Measurements from ENCODE around the gene DIP2C. TPM values are rescaled to one million over a fixed set of nuclear protein-coding genes. Genes with fewer than 3 reads are reported as not detected.
"Not testable (repeated sequence)": the region's sequence is repeated elsewhere in the genome, so short reads cannot be mapped to it uniquely, and the experiment has no call there.

The DIP2C gene
- total RNA-seq, 2 experiments from 2014 or later = 0.70 to 0.76 TPM

GRCh38 chr10:482848-483247 lies 206.6 kb downstream of the DIP2C start:
- peaks cover 4% of the 10 kb centered on the region for H3K36me3 Mint-ChIP-seq (ENCODE audit: low read depth)
- CTCF ChIA-PET = no interaction called here

GRCh38 chr10:482051-482501 lies 207.4 kb downstream of the DIP2C start:
- Mint-ChIP-seq H3K27ac (no peak overlapping the region), H3K4me1 (peaks cover 10% of the 10 kb centered on the region), H3K9me3 (peaks cover 7% of the 10 kb centered on the region), H3K36me3 (ENCODE audit: low read depth) (peaks cover 7% of the 10 kb centered on the region), H3K27me3 (no peaks in the 10 kb centered on the region), H3K4me3 (no peak overlapping the region)
- no peak for DNase-seq
- CTCF ChIA-PET = no interaction called here
- POLR2A ChIA-PET = no interaction called here

More at GRCh38 chr10:482848-483247, 206.6 kb downstream of the DIP2C start:
- peaks cover 4% of the 10 kb centered on the region for H3K9me3 Mint-ChIP-seq
- no peaks in the 10 kb centered on the region for H3K27me3 Mint-ChIP-seq
- H3K27ac Mint-ChIP-seq = no peak overlapping the region
- POLR2A ChIA-PET = no interaction called here
- DNase-seq = no peak
- peaks cover 10% of the 10 kb centered on the region for H3K4me1 Mint-ChIP-seq
- no peak overlapping the region for H3K4me3 Mint-ChIP-seq

GRCh38 chr10:481628-482027 lies 207.8 kb downstream of the DIP2C start:
- no peak for DNase-seq
- H3K4me1 Mint-ChIP-seq = peaks cover 10% of the 10 kb centered on the region
- H3K27me3 Mint-ChIP-seq = no peaks in the 10 kb centered on the region
- peaks cover 10% of the 10 kb centered on the region for H3K9me3 Mint-ChIP-seq
- ChIA-PET CTCF (no interaction called here), POLR2A (no interaction called here)
- H3K36me3 Mint-ChIP-seq (ENCODE audit: low read depth) = peaks cover 11% of the 10 kb centered on the region
- no peak overlapping the region for H3K27ac Mint-ChIP-seq
- no peak overlapping the region for H3K4me3 Mint-ChIP-seq

- ChIA-PET POLR2A (no interaction called here), CTCF (no interaction called here)
- no peaks in the 10 kb centered on the region for H3K27me3 Mint-ChIP-seq
- H3K27ac Mint-ChIP-seq = no peak overlapping the region
- no peak overlapping the region for H3K4me3 Mint-ChIP-seq
- peaks cover 10% of the 10 kb centered on the region for H3K4me1 Mint-ChIP-seq
- DNase-seq = no peak
- peaks cover 11% of the 10 kb centered on the region for H3K36me3 Mint-ChIP-seq (ENCODE audit: low read depth)
- H3K9me3 Mint-ChIP-seq = peaks cover 10% of the 10 kb centered on the region
Measured at GRCh38 chr10:480928-481552, 208.4 kb downstream of the DIP2C start.

- peaks cover 10% of the 10 kb centered on the region for H3K9me3 Mint-ChIP-seq
- H3K27ac Mint-ChIP-seq = no peak overlapping the region
- CTCF ChIA-PET = no interaction called here
- POLR2A ChIA-PET = no interaction called here
- H3K27me3 Mint-ChIP-seq = no peaks in the 10 kb centered on the region
- peaks cover 7% of the 10 kb centered on the region for H3K4me1 Mint-ChIP-seq
- peaks cover 11% of the 10 kb centered on the region for H3K36me3 Mint-ChIP-seq (ENCODE audit: low read depth)
- no peak overlapping the region for H3K4me3 Mint-ChIP-seq
- no peak for DNase-seq
Measured at GRCh38 chr10:480498-480927, 209.0 kb downstream of the DIP2C start.

GRCh38 chr10:479706-480497 lies 209.6 kb downstream of the DIP2C start:
- DNase-seq, H3K27ac Mint-ChIP-seq, CTCF ChIA-PET, H3K27me3 Mint-ChIP-seq, POLR2A ChIA-PET, H3K4me3 Mint-ChIP-seq, H3K4me1 Mint-ChIP-seq: not testable (repeated sequence)
- Mint-ChIP-seq H3K9me3 (peaks cover 10% of the 10 kb centered on the region), H3K36me3 (ENCODE audit: low read depth) (peaks cover 11% of the 10 kb centered on the region)

GRCh38 chr10:478471-479245 lies 210.8 kb downstream of the DIP2C start:
- Mint-ChIP-seq H3K27me3 (no peaks in the 10 kb centered on the region), H3K4me3 (no peak overlapping the region), H3K9me3 (peaks cover 10% of the 10 kb centered on the region), H3K27ac (no peak overlapping the region), H3K36me3 (ENCODE audit: low read depth) (peaks cover 11% of the 10 kb centered on the region), H3K4me1 (no peaks in the 10 kb centered on the region)
- no peak for DNase-seq
- ChIA-PET POLR2A (no interaction called here), CTCF (no interaction called here)

- no peaks in the 10 kb centered on the region for H3K4me1 Mint-ChIP-seq
- no peak overlapping the region for H3K4me3 Mint-ChIP-seq
- no peak for DNase-seq
- CTCF ChIA-PET = no interaction called here
- peaks cover 10% of the 10 kb centered on the region for H3K9me3 Mint-ChIP-seq
- peaks cover 11% of the 10 kb centered on the region for H3K36me3 Mint-ChIP-seq (ENCODE audit: low read depth)
- H3K27me3 Mint-ChIP-seq = peaks cover 2% of the 10 kb centered on the region
- POLR2A ChIA-PET = no interaction called here
- H3K27ac Mint-ChIP-seq = no peak overlapping the region
Measured at GRCh38 chr10:477620-478019, 211.8 kb downstream of the DIP2C start.

GRCh38 chr10:476455-476780 lies 213.1 kb downstream of the DIP2C start:
- ChIA-PET POLR2A (no interaction called here), CTCF (no interaction called here)
- Mint-ChIP-seq H3K9me3 (peaks cover 10% of the 10 kb centered on the region), H3K36me3 (ENCODE audit: low read depth) (peaks cover 11% of the 10 kb centered on the region), H3K4me3 (no peak overlapping the region), H3K27ac (no peak overlapping the region), H3K27me3 (peaks cover 2% of the 10 kb centered on the region), H3K4me1 (no peaks in the 10 kb centered on the region)
- DNase-seq = no peak

- ChIA-PET POLR2A (no interaction called here), CTCF (no interaction called here)
- H3K9me3 Mint-ChIP-seq = peaks cover 10% of the 10 kb centered on the region
- peaks cover under 1% of the 10 kb centered on the region for H3K4me1 Mint-ChIP-seq
- H3K4me3 Mint-ChIP-seq = no peak overlapping the region
- H3K27ac Mint-ChIP-seq = no peak overlapping the region
- H3K27me3 Mint-ChIP-seq = peaks cover 2% of the 10 kb centered on the region
- H3K36me3 Mint-ChIP-seq (ENCODE audit: low read depth) = peaks cover 11% of the 10 kb centered on the region
- DNase-seq = no peak
Measured at GRCh38 chr10:475709-476454, 213.6 kb downstream of the DIP2C start.

GRCh38 chr10:474946-475345 lies 214.5 kb downstream of the DIP2C start:
- POLR2A ChIA-PET = no interaction called here

GRCh38 chr10:474406-474805 lies 215.1 kb downstream of the DIP2C start:
- POLR2A ChIA-PET = no interaction called here
- no peak overlapping the region for H3K27ac Mint-ChIP-seq
- H3K36me3 Mint-ChIP-seq (ENCODE audit: low read depth) = peaks cover 13% of the 10 kb centered on the region
- CTCF ChIA-PET = no interaction called here
- no peak overlapping the region for H3K4me3 Mint-ChIP-seq
- H3K4me1 Mint-ChIP-seq = peaks cover 14% of the 10 kb centered on the region
- DNase-seq = no peak
- H3K27me3 Mint-ChIP-seq = peaks cover 5% of the 10 kb centered on the region
- H3K9me3 Mint-ChIP-seq = peaks cover 10% of the 10 kb centered on the region

More at GRCh38 chr10:474946-475345, 214.5 kb downstream of the DIP2C start:
- Mint-ChIP-seq H3K4me1 (peaks cover 10% of the 10 kb centered on the region), H3K9me3 (peaks cover 10% of the 10 kb centered on the region), H3K27ac (no peak overlapping the region), H3K4me3 (no peak overlapping the region), H3K36me3 (ENCODE audit: low read depth) (peaks cover 12% of the 10 kb centered on the region), H3K27me3 (peaks cover 3% of the 10 kb centered on the region)
- CTCF ChIA-PET = no interaction called here
- no peak for DNase-seq

Data from activated CD4-positive, alpha-beta memory T cell treated with anti-CD3 and anti-CD28 coated beads, Interleukin-2, amount 10 ng/mL, durations not matched to agents 7 days and 5 days (primary cell).